HG03060 (cell line): ENCODE data around the gene SRD5A2.
"Not testable (repeated sequence)": the region's sequence is repeated elsewhere in the genome, so short reads cannot be mapped to it uniquely, and the experiment has no call there.

Experiments
- ATAC-seq: cut with Tn5 transposase; IDR thresholded peaks from one replicate; pipeline ENCODE4 v1.9.1; 2021; ENCODE audit warnings: low read depth, moderate number of reproducible peaks; ENCODE audit not compliant: unreplicated experiment

The SRD5A2 gene

GRCh38 chr2:31534636-31535035 is 46.1 kb downstream of the SRD5A2 start:
- ATAC-seq, result no peak

GRCh38 chr2:31533036-31533435 is 47.7 kb downstream of the SRD5A2 start:
- ATAC-seq, result no peak

GRCh38 chr2:31531101-31531500 is 49.6 kb downstream of the SRD5A2 start:
- ATAC-seq, result no peak

- no peak for ATAC-seq
Observed at GRCh38 chr2:31529256-31529655, 51.5 kb downstream of the SRD5A2 start.

- no peak for ATAC-seq
Observed at GRCh38 chr2:31528823-31529222, 51.9 kb downstream of the SRD5A2 start.

- ATAC-seq, result no peak
Observed at GRCh38 chr2:31526946-31527732, 53.6 kb downstream of the SRD5A2 start.

- no peak for ATAC-seq
Observed at GRCh38 chr2:31525876-31526275, 54.9 kb downstream of the SRD5A2 start.

- ATAC-seq, result no peak
Observed at GRCh38 chr2:31524592-31524991, 56.1 kb downstream of the SRD5A2 start.

- ATAC-seq, result peak; percentile 62
Observed at GRCh38 chr2:31523871-31524492, 56.8 kb downstream of the SRD5A2 start.

- no peak for ATAC-seq
Observed at GRCh38 chr2:31522786-31523185, 58.0 kb downstream of the SRD5A2 start.

GRCh38 chr2:31517442-31518203 is 63.1 kb downstream of the SRD5A2 start:
- ATAC-seq, result no peak

- no peak for ATAC-seq
Observed at GRCh38 chr2:31515586-31515985, 65.2 kb downstream of the SRD5A2 start.

GRCh38 chr2:31513553-31513952 is 67.2 kb downstream of the SRD5A2 start:
- no peak for ATAC-seq

- no peak for ATAC-seq
Observed at GRCh38 chr2:31511376-31511775, 69.4 kb downstream of the SRD5A2 start.

GRCh38 chr2:31505111-31505510 is 75.6 kb downstream of the SRD5A2 start:
- ATAC-seq, result no peak

GRCh38 chr2:31504311-31504710 is 76.4 kb downstream of the SRD5A2 start:
- ATAC-seq, result no peak

- ATAC-seq, result not testable (repeated sequence)
Observed at GRCh38 chr2:31496451-31496874, 84.3 kb downstream of the SRD5A2 start.

- not testable (repeated sequence) for ATAC-seq
Observed at GRCh38 chr2:31489339-31489738, 91.4 kb downstream of the SRD5A2 start.

GRCh38 chr2:31483246-31483645 is 97.5 kb downstream of the SRD5A2 start:
- no peak for ATAC-seq

- ATAC-seq, result no peak
Observed at GRCh38 chr2:31476511-31477180, 104.1 kb downstream of the SRD5A2 start.

GRCh38 chr2:31475692-31476091 is 105.0 kb downstream of the SRD5A2 start:
- ATAC-seq, result no peak
